ENCODE measurements around the gene OR52J3.

OR52J3 gene

GRCh38 chr11:5096011-5096410 is 49.7 kb downstream of the OR52J3 start:
- no peak for DNase-seq
